ENCODE data around the gene PALLD. TPM values are rescaled to one million over a fixed set of nuclear protein-coding genes. Genes with fewer than 3 reads are reported as not detected.
A peak's percentile ranks its signal among the peaks of the same experiment; 100 is the strongest.

Gene PALLD
- total RNA-seq, 5 donors from 2014 or later (not counting 1 experiment from before 2014, with no cell fraction given), result 0.56 to 1.9 (median 0.93) TPM

DNA sequence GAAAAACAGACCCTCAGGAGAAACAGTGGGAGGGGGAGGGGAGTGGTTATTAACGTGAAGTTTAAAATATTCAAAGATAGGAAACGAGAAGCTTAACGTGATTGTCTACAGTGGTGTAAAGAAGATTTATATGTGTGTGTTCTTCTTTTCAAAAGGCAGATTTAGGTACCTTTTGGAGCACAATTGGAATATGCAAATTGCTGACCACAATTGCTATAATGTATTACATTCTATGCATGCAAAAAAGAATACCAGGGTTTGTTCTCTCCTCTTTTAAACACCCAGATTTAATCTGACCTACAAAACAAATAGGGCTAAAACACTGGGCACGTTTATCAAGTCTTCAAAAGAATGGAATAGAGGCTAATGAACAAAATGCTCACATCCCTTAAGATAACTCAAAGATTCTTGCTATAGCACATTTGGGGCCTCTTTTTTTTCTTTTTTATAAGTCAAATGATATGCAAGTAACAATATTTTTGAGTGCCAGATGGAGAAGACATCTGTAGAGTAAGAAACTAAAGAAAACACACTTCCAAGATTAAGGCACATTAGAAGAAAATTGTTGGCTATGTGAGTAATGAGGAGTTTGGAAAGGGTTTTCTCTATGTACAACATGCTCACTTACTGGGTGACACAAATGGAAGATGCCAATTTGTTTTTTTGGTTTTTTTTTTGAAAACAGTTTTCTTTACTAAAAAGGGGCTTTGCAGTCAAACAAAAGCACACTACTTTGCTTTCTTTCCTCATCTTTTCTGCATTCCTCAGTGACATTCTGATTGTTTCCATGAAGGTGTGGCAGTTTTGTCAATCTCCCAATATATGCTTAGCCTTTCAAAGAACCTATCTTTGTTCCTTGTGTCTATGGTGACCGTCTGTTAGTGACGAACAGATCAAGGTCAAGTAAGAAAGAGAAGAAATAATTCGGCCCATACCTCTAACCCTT is 240.3 kb downstream of the PALLD start:
- H3K9me3 ChIP-seq, result no peaks in the 10 kb centered on the region
- no peaks in the 10 kb centered on the region for H3K36me3 Mint-ChIP-seq
- ATAC-seq (replicated peaks in 1 of 4) (no peak), DNase-seq (no peak)
- no peak overlapping the region for H3K4me3 Mint-ChIP-seq
- ChIA-PET CTCF (no interaction called here), POLR2A (no interaction called here)
- peaks cover 0 to 8% of the 10 kb centered on the region in 2 donors for H3K27me3 Mint-ChIP-seq
- H3K27ac ChIP-seq (ENCODE audit: low read length), result no peak overlapping the region
- H3K4me3 ChIP-seq (ENCODE audit: control insufficient read depth in 1 of 2, extremely low read depth in 1 of 2, low read length in 1 of 2), result no peak overlapping the region
- H3K9me3 Mint-ChIP-seq, result no peaks in the 10 kb centered on the region
- H3K36me3 ChIP-seq (ENCODE audit: control insufficient read depth in 2 of 2, extremely low read depth in 1 of 2, insufficient read depth in 1 of 2, low read length in 1 of 2), result no peaks in the 10 kb centered on the region
- no peaks in the 10 kb centered on the region for H3K4me1 Mint-ChIP-seq
- H3K27ac Mint-ChIP-seq, result no peak overlapping the region
- H3K27me3 ChIP-seq (replicated peaks in 1 of 2; ENCODE audit: control insufficient read depth in 2 of 2, extremely low read depth in 1 of 2, insufficient read depth in 2 of 2, low read length in 1 of 2), result no peaks in the 10 kb centered on the region
- no peaks in the 10 kb centered on the region for H3K4me1 ChIP-seq (ENCODE audit: control insufficient read depth in 1 of 2, extremely low read depth in 1 of 2, insufficient read depth in 2 of 2, low read length in 2 of 2)
- 79% methylated on average over 3 of the region's 7 CpGs for WGBS (ENCODE audit: insufficient coverage)

- H3K9me3 ChIP-seq, result no peaks in the 10 kb centered on the region
- no peak overlapping the region for H3K4me3 ChIP-seq (ENCODE audit: control insufficient read depth in 1 of 2, extremely low read depth in 1 of 2, low read length in 1 of 2)
- Mint-ChIP-seq H3K27me3 (peaks cover 1 to 8% of the 10 kb centered on the region in 2 donors), H3K4me1 (no peaks in the 10 kb centered on the region), H3K27ac (no peak overlapping the region), H3K36me3 (no peaks in the 10 kb centered on the region), H3K4me3 (no peak overlapping the region), H3K9me3 (no peaks in the 10 kb centered on the region)
- WGBS (ENCODE audit: insufficient coverage), result 92% methylated on average over 2 of the region's 4 CpGs
- ATAC-seq (replicated peaks in 1 of 4) (no peak), DNase-seq (no peak)
- H3K27ac ChIP-seq (ENCODE audit: low read length), result no peak overlapping the region
- ChIA-PET CTCF (no interaction called here), POLR2A (no interaction called here)
- H3K27me3 ChIP-seq (replicated peaks in 1 of 2; ENCODE audit: control insufficient read depth in 2 of 2, extremely low read depth in 1 of 2, insufficient read depth in 2 of 2, low read length in 1 of 2), result no peaks in the 10 kb centered on the region
- H3K4me1 ChIP-seq (ENCODE audit: control insufficient read depth in 1 of 2, extremely low read depth in 1 of 2, insufficient read depth in 2 of 2, low read length in 2 of 2), result no peaks in the 10 kb centered on the region
- H3K36me3 ChIP-seq (ENCODE audit: control insufficient read depth in 2 of 2, extremely low read depth in 1 of 2, insufficient read depth in 1 of 2, low read length in 1 of 2), result no peaks in the 10 kb centered on the region
These were observed 240.9 kb downstream of the PALLD start for GRCh38 chr4:168737806-168738172.

GRCh38 chr4:168739886-168740285 is 243.0 kb downstream of the PALLD start:
- H3K9me3 Mint-ChIP-seq, result no peaks in the 10 kb centered on the region
- Histone ChIP-seq H3K9me3 (no peaks in the 10 kb centered on the region), H3K4me3 (ENCODE audit: control insufficient read depth in 1 of 2, extremely low read depth in 1 of 2, low read length in 1 of 2) (no peak overlapping the region), H3K27ac (ENCODE audit: low read length) (no peak overlapping the region), H3K4me1 (ENCODE audit: control insufficient read depth in 1 of 2, extremely low read depth in 1 of 2, insufficient read depth in 2 of 2, low read length in 2 of 2) (no peaks in the 10 kb centered on the region), H3K27me3 (replicated peaks in 1 of 2; ENCODE audit: control insufficient read depth in 2 of 2, extremely low read depth in 1 of 2, insufficient read depth in 2 of 2, low read length in 1 of 2) (no peaks in the 10 kb centered on the region), H3K36me3 (ENCODE audit: control insufficient read depth in 2 of 2, extremely low read depth in 1 of 2, insufficient read depth in 1 of 2, low read length in 1 of 2) (no peaks in the 10 kb centered on the region)
- H3K27me3 Mint-ChIP-seq, result peaks cover 9 to 10% of the 10 kb centered on the region in 2 donors
- H3K36me3 Mint-ChIP-seq, result no peaks in the 10 kb centered on the region
- ATAC-seq (replicated peaks in 1 of 4), result no peak
- POLR2A ChIA-PET, result interaction anchor here in 1 of 2 donors (0.7 kb wide), 1 partner anchor 1386 kb away, joined by 5 read pairs; no protein-coding TSS in a partner anchor
- CTCF ChIA-PET, result interaction anchor here in 1 of 2 donors (0.7 kb wide), 1 partner anchor 14 kb away, joined by 4 read pairs; no protein-coding TSS in a partner anchor
- no peaks in the 10 kb centered on the region for H3K4me1 Mint-ChIP-seq
- no peak overlapping the region for H3K4me3 Mint-ChIP-seq
- no CpG with 5 or more reads among the region's 2 CpGs for WGBS (ENCODE audit: insufficient coverage)
- no peak overlapping the region for H3K27ac Mint-ChIP-seq
- no peak for DNase-seq

DNA sequence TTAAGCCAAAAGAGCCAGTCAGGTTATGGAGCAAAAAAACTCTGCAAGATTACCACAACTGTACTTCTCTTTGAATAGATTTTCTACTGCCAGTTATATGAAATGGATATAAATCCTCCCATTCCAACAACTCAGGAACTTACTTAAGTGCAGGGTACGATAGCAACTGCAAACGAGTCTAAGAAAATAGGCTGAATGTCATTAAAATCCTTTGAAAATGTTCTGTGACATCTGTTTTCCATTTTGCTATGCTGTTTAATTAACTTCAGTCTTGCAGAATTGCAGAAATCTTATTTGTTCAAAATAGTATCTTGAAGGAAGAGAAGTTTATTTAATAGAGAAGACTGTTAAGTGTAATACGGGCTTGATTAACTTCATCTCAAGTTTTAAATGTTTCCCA is 243.8 kb downstream of the PALLD start:
- no CpG with 5 or more reads among the region's 3 CpGs for WGBS (ENCODE audit: insufficient coverage)
- Mint-ChIP-seq H3K4me3 (no peak overlapping the region), H3K36me3 (no peaks in the 10 kb centered on the region), H3K9me3 (no peaks in the 10 kb centered on the region), H3K27ac (no peak overlapping the region), H3K4me1 (no peaks in the 10 kb centered on the region), H3K27me3 (peaks cover 8 to 9% of the 10 kb centered on the region in 2 donors)
- Histone ChIP-seq H3K9me3 (no peaks in the 10 kb centered on the region), H3K36me3 (ENCODE audit: control insufficient read depth in 2 of 2, extremely low read depth in 1 of 2, insufficient read depth in 1 of 2, low read length in 1 of 2) (no peaks in the 10 kb centered on the region), H3K4me3 (ENCODE audit: control insufficient read depth in 1 of 2, extremely low read depth in 1 of 2, low read length in 1 of 2) (no peak overlapping the region), H3K4me1 (ENCODE audit: control insufficient read depth in 1 of 2, extremely low read depth in 1 of 2, insufficient read depth in 2 of 2, low read length in 2 of 2) (no peaks in the 10 kb centered on the region), H3K27ac (ENCODE audit: low read length) (no peak overlapping the region), H3K27me3 (replicated peaks in 1 of 2; ENCODE audit: control insufficient read depth in 2 of 2, extremely low read depth in 1 of 2, insufficient read depth in 2 of 2, low read length in 1 of 2) (no peaks in the 10 kb centered on the region)
- ChIA-PET POLR2A (no interaction called here), CTCF (no interaction called here)
- DNase-seq (no peak), ATAC-seq (replicated peaks in 1 of 4) (no peak)

- 66% methylated on average over 8 of the region's 11 CpGs for WGBS (ENCODE audit: insufficient coverage)
- Mint-ChIP-seq H3K4me3 (no peak overlapping the region), H3K27me3 (peaks cover 9% of the 10 kb centered on the region in 2 donors), H3K4me1 (no peaks in the 10 kb centered on the region), H3K27ac (no peak overlapping the region), H3K36me3 (no peaks in the 10 kb centered on the region), H3K9me3 (no peaks in the 10 kb centered on the region)
- Histone ChIP-seq H3K27me3 (replicated peaks in 1 of 2; ENCODE audit: control insufficient read depth in 2 of 2, extremely low read depth in 1 of 2, insufficient read depth in 2 of 2, low read length in 1 of 2) (no peaks in the 10 kb centered on the region), H3K4me3 (ENCODE audit: control insufficient read depth in 1 of 2, extremely low read depth in 1 of 2, low read length in 1 of 2) (no peak overlapping the region), H3K9me3 (no peaks in the 10 kb centered on the region), H3K36me3 (ENCODE audit: control insufficient read depth in 2 of 2, extremely low read depth in 1 of 2, insufficient read depth in 1 of 2, low read length in 1 of 2) (no peaks in the 10 kb centered on the region), H3K27ac (ENCODE audit: low read length) (no peak overlapping the region), H3K4me1 (ENCODE audit: control insufficient read depth in 1 of 2, extremely low read depth in 1 of 2, insufficient read depth in 2 of 2, low read length in 2 of 2) (no peaks in the 10 kb centered on the region)
- ChIA-PET POLR2A (no interaction called here), CTCF (no interaction called here)
- ATAC-seq (replicated peaks in 1 of 4), result no peak
- DNase-seq, result peak in 2 of 35 experiments; percentile 2 to 37
These were observed 244.7 kb downstream of the PALLD start for GRCh38 chr4:168741281-168742173.

- Histone ChIP-seq H3K27me3 (replicated peaks in 1 of 2; ENCODE audit: control insufficient read depth in 2 of 2, extremely low read depth in 1 of 2, insufficient read depth in 2 of 2, low read length in 1 of 2) (no peaks in the 10 kb centered on the region), H3K36me3 (ENCODE audit: control insufficient read depth in 2 of 2, extremely low read depth in 1 of 2, insufficient read depth in 1 of 2, low read length in 1 of 2) (no peaks in the 10 kb centered on the region), H3K4me1 (ENCODE audit: control insufficient read depth in 1 of 2, extremely low read depth in 1 of 2, insufficient read depth in 2 of 2, low read length in 2 of 2) (no peaks in the 10 kb centered on the region), H3K27ac (ENCODE audit: low read length) (no peak overlapping the region), H3K4me3 (ENCODE audit: control insufficient read depth in 1 of 2, extremely low read depth in 1 of 2, low read length in 1 of 2) (no peak overlapping the region), H3K9me3 (no peaks in the 10 kb centered on the region)
- Mint-ChIP-seq H3K4me1 (no peaks in the 10 kb centered on the region), H3K27me3 (peaks cover 9 to 11% of the 10 kb centered on the region in 2 donors), H3K9me3 (no peaks in the 10 kb centered on the region), H3K27ac (no peak overlapping the region), H3K36me3 (no peaks in the 10 kb centered on the region), H3K4me3 (no peak overlapping the region)
- ChIA-PET POLR2A (interaction anchor here in 1 of 2 donors (0.6 kb wide), 1 partner anchor 446 kb away, joined by 3 read pairs; no protein-coding TSS in a partner anchor), CTCF (no interaction called here)
- ATAC-seq (replicated peaks in 1 of 4) (no peak), DNase-seq (no peak)
- WGBS (ENCODE audit: insufficient coverage), result no CpG with 5 or more reads among the region's 3 CpGs
These were observed 246.3 kb downstream of the PALLD start for GRCh38 chr4:168743131-168743530.
